Stimulated activated CD8-positive, alpha-beta memory T cell treated with anti-CD3 and anti-CD28 coated beads, Interleukin-2, amount 100 ng/mL, for 1 hour (primary cell): ENCODE measurements around the gene SLC17A1.

Experiments
- DNase-seq, 2 donors: peaks; one replicate each; pipeline ENCODE4 v3.0.0-alpha.2; 2020; ENCODE audit warnings: low read depth in 2 of 2

SLC17A1 gene

GRCh38 chr6:25832670-25833069 lies 818 bp upstream of the SLC17A1 start:
- no peak for DNase-seq

GRCh38 chr6:25832307-25832662 lies 433 bp upstream of the SLC17A1 start:
- DNase-seq: no peak

- DNase-seq: no peak
Observed at GRCh38 chr6:25830458-25830857, 1.4 kb downstream of the SLC17A1 start.

GRCh38 chr6:25829375-25829774 lies 2.5 kb downstream of the SLC17A1 start:
- DNase-seq: no peak

GRCh38 chr6:25821341-25821740 lies 10.5 kb downstream of the SLC17A1 start:
- DNase-seq: no peak

GRCh38 chr6:25816252-25816651 lies 15.6 kb downstream of the SLC17A1 start:
- DNase-seq: no peak

- DNase-seq: no peak
Observed at GRCh38 chr6:25815194-25815593, 16.7 kb downstream of the SLC17A1 start.

GRCh38 chr6:25804804-25805203 lies 27.0 kb downstream of the SLC17A1 start:
- DNase-seq: no peak

GRCh38 chr6:25801436-25801835 lies 30.4 kb downstream of the SLC17A1 start:
- no peak for DNase-seq

GRCh38 chr6:25794784-25795183 lies 37.1 kb downstream of the SLC17A1 start:
- no peak for DNase-seq

- DNase-seq: no peak
Observed at GRCh38 chr6:25793970-25794369, 37.9 kb downstream of the SLC17A1 start.

- no peak for DNase-seq
Observed at GRCh38 chr6:25792016-25792415, 39.8 kb downstream of the SLC17A1 start.

- DNase-seq: no peak
Observed at GRCh38 chr6:25789475-25789874, 42.4 kb downstream of the SLC17A1 start.

- DNase-seq: no peak
Observed at GRCh38 chr6:25788305-25788922, 43.4 kb downstream of the SLC17A1 start.

- no peak for DNase-seq
Observed at GRCh38 chr6:25787428-25787827, 44.4 kb downstream of the SLC17A1 start.

- DNase-seq: no peak
Observed at GRCh38 chr6:25781134-25781533, 50.7 kb downstream of the SLC17A1 start.

GRCh38 chr6:25777856-25778649 lies 53.8 kb downstream of the SLC17A1 start:
- no peak for DNase-seq

GRCh38 chr6:25777031-25777430 lies 54.8 kb downstream of the SLC17A1 start:
- DNase-seq: no peak

- DNase-seq: no peak
Observed at GRCh38 chr6:25774120-25774715, 57.6 kb downstream of the SLC17A1 start.

- DNase-seq: no peak
Observed at GRCh38 chr6:25769983-25770382, 61.9 kb downstream of the SLC17A1 start.

GRCh38 chr6:25768566-25768965 lies 63.3 kb downstream of the SLC17A1 start:
- no peak for DNase-seq

- DNase-seq: no peak
Observed at GRCh38 chr6:25764611-25765010, 67.2 kb downstream of the SLC17A1 start.
